GM18519 (cell line): Measurements from ENCODE around the gene HRH4.

ENCODE experiments used
- ATAC-seq: cut with Tn5 transposase; IDR thresholded peaks from one replicate; pipeline ENCODE4 v1.9.1; 2021; ENCODE audit warnings: mild to moderate bottlenecking, moderate library complexity; ENCODE audit not compliant: unreplicated experiment, low FRiP score

The HRH4 gene, protein sequence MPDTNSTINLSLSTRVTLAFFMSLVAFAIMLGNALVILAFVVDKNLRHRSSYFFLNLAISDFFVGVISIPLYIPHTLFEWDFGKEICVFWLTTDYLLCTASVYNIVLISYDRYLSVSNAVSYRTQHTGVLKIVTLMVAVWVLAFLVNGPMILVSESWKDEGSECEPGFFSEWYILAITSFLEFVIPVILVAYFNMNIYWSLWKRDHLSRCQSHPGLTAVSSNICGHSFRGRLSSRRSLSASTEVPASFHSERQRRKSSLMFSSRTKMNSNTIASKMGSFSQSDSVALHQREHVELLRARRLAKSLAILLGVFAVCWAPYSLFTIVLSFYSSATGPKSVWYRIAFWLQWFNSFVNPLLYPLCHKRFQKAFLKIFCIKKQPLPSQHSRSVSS

DNA sequence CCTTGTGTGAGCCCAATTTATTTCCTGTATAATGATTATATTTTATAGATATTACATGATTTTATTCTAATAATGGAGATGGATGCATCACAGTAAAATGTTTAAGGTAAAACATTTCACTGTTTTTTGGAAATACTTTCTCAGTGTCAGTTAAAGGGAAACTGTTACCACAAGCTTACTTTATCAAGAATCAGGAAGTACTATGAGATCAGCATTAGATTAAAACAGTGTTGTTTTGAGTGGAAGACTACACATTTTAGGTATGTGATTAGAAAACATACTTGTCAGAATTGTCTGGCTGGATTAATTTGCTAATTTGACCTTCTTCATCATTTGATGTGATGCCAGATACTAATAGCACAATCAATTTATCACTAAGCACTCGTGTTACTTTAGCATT lies at the start of gene HRH4:
HRH4 (plus strand) TSS at position 250 of the 400 bp plus-strand sequence; CDS start at position 342, 92 bp downstream.
- ATAC-seq: no peak

DNA sequence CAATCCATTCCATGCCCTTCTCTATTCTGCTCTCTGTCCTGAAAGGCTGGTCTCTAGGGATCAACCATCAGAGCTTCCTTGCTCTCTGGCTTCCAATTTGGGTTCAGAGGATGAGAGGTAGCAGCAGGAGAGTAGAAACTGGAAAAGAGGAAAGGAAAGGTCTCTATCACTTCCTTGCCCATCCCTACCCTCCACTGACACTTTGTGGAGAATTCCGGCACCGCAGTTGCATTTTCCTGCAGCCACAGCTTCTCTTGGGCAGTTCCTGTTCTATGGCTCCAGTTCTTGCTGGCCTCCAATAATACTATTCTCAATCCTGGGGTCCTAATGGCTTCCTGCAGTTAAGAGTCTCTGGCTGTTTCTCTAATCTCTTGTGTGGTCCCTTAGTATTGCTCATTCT lies 47.3 kb upstream of the HRH4 start:
- ATAC-seq: no peak

DNA sequence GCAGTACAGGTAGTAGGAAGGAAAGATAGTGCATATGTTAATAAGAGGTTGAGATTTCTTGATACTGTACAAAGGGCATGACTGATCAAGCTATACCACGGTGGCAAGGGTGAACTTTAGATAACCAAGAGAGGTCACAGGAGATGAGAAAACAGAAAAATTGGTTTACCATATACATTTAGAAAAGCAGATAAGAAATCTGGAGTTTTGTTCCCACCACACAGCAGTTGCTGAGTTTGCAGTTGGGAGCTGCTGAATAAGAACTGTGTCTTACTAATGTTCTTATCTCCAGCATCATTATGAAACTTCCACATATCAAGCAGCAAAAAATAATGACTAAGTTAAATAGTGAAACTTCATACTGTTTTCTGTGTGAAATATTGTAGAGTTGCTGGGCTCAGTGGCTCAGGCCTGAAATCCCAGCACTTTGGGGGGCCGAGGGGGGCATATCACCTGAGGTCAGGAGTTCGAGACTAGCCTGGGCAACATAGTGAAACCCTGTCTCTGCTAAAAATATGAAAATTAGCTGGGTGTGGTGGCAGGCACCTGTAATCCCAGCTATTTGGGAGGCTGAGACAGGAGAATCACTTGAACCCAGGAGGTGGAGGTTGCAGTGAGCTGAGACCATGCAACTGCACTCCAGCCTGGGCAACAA lies 46.0 kb upstream of the HRH4 start:
- peak; percentile 63 for ATAC-seq

DNA sequence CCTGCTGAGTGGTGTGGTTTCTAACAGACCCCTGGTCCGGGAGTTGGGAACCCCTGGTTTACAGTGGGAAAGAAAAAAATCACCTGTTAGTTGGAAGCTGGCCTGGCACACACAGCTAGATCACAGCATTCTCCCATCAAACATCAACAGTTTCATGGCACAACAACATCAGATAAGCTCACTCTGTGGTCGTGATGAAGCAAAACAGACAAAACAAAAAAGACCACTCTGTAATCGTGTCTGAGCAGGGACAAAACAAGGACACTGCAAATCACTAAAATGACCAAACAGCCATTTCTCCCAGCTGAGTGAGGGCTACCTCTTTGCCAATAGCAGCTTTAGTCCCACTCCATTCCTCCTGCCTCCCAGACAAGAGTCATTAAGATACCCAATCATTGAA lies 43.0 kb upstream of the HRH4 start:
- no peak for ATAC-seq

DNA sequence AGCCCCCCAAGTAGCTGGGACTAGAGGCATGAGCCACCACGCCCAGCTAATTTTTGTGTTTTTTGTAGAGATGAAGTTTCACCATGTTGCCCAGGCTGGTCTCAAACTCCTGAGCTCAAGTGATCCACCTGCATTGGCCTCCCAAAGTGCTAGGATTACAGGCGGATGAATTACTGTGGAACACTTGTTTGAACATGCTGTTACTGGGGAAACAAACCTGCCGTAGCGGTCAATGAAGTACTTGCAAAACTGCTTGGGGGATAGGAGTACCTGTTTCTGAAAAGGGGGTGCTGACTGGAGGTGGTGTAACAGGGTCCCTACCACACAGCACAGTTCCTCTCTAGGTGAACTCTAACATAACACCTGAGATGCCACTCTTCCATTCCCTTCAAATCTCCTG lies 39.9 kb upstream of the HRH4 start:
- no peak for ATAC-seq

DNA sequence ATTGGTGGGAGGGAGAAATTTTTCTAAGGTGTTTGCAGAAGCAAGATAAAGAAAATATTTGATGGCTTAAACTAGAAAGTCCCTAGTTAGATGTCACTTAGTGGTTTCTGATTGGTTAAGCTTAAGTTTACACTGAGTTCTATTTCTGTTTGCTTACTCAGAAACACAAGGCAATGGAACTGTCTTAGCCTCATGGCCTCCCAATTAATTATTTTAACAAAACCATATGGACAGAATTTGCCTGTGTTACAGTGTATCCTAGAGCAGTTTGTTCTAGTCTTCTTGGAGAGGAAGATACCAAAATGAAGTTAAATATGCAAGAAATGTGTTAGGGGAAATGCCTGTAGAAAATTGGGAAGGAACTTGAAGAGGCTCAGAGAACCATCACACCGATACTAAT lies 38.6 kb upstream of the HRH4 start:
- no peak for ATAC-seq

DNA sequence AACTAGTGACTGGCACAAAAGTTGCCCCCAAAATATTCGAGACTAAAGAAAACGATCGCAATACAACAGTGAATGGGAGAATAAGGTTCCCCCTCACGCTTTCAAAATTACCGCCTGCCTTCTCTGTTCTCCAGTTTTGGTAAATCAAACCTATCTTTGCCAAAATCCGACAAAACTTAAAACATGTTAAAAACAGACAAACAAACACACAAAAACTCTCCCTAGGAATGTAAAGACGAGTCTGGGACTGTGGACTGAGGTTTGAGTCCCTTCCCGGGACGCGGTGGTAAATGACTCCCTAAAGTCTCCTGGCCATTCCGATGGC lies 34.4 kb upstream of the HRH4 start:
- no peak for ATAC-seq

DNA sequence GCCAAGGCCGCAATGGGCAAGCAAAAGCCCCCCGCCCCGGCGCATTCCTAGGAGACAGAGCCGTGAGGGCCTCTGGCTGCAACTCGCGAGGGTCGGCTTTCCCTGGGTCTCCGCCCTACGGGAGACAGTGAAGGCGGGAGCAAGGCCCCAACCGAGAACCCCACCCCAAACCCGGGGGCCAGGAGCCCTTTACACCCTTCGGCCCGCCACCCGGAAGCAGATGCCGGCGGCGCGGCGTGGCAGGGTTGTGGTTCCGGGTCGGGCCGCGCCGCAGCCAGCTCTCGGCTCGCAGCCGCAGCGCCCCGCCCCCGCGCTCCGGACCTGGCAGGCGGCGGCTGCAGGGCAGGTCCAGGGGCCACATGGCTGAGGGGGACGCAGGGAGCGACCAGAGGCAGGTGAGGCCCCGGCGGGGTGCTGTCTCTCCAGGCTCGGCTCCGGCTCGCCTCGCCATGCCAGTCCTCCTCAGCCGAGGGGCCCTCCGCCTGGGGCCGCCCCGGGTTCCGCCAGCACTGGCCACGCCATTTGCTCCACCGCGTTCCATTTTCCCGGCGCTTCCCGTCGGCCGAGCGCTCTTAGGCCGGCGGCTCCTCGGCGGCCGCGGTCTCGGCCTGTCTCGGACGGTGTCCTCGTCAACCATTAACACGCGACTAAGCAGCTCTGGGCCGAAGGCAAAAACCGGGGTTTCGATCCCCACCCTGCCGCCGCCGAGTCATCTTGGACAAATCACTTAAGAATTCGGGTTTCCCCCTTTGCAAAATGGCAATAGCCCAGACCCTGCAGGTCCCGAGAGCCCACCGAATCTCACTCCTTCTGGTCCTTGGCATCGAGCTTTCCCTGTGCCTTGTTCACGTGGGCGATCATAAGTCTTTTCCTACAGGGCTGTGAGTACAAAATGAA lies 33.8 kb upstream of the HRH4 start, which contains the start of gene IMPACT:
IMPACT (plus strand) TSS at position 273 of the 897 bp plus-strand sequence; CDS start at position 360, 87 bp downstream.
- peak; percentile 72 for ATAC-seq

DNA sequence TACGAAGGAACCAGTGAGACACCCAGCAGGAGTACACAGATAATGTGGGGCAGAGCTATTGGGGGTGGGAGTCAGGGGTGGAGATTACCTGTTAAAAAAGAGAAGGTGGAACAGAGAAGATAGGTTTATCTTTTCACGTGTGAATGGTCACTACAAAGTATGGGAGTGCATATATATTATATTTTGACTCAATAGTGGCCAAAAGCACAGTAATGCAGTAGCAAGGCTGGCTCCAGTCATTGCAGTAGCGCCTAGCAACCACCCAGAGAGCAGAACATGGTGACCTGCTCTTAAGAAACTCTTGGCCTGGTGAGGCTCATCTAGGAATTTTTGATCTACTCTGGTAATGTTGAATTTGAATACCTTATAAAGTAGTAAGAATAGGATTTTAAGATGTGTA lies 33.0 kb upstream of the HRH4 start:
- no peak for ATAC-seq

DNA sequence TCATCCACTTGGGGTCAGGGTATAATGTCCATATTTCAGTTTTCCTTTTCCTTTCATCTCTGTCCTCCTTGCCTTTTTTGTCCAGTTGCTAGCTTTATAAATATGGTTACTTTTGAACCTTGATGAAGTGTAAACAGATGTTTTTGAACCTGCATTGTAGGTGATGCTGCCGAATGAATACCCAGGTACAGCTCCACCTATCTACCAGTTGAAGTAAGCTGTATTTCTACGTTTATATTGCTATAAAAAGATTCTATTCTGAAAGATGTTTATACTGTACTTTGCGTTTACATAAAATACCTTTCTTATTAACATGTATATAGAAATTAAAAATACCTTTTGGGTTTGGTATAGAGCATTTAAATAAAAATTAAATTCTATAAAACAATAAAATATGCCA lies 31.7 kb upstream of the HRH4 start:
- no peak for ATAC-seq

DNA sequence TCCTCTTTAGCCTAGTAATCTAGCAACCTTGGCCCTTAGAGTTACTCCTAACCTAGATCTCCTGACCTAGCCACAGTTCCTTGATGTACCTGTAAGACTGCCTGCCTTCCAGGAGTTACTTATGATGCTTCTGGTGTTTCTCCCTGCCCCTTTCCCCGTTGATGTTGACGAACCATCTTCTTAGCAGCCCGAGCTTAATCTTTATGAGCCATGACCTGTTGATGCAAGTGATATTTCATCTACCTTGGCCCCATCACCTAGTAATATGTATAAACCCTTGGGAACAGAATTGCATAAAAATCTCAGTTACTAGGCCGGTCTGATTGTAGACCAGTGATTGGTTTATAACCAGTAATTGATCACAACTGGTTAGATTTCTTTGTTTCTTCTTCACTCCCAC lies 31.2 kb upstream of the HRH4 start:
- ATAC-seq: no peak

DNA sequence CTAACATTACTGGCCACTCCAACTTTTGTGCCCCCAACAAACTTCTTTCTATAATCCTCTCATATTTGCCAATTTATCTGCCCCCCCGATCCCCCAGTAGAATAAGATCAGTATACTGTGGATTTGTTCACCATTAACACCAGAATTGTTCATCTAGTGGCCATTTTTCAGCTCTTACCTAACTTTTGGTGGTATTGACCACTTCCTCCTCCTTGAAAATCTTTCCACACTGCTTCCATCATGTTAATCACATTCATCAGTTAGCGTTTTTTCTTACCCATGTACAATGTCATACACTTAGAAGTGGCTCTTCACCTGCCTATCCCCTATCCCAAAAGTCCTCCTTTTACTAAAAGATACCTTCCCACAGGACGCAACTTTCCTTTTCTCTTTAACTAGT lies 27.8 kb upstream of the HRH4 start:
- ATAC-seq: no peak

DNA sequence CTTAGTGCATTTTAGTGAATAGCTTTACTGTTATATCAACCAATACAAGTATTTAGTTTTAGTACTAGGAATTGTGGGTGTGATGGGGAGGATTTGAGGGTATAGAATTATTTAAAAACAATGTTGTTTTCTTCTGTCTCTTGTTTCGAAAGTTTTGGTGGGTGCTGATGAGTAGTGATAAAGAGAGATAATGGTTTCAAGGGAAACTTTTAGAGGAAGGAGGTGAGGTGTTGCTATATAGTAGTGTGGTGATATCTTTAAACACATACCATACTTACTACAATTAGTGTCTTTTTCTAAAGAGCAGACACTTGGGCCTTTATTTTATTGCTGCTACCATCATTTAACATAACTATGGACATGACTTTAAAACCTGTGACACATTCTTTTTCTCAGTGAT lies 23.5 kb upstream of the HRH4 start:
- ATAC-seq: no peak

DNA sequence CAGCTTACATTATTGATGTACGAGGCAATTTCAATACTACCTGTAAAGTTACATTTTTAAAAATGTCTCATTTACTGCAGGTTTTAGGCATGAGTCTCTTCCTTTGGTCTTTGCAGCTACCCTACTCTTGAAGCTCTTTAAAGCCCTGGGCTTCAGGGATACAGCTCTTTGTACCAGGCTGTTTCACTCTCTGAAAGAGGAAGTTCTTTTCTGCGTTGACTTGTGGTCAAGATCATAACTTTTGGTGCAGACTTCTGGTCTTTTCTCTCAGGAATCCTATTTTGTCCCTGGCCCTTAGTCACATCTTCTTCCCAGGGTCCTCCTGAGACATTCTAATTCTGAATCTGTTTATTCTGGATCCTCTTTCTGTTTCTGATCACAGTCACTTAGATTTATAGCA lies 16.6 kb upstream of the HRH4 start:
- ATAC-seq: peak; percentile 50

DNA sequence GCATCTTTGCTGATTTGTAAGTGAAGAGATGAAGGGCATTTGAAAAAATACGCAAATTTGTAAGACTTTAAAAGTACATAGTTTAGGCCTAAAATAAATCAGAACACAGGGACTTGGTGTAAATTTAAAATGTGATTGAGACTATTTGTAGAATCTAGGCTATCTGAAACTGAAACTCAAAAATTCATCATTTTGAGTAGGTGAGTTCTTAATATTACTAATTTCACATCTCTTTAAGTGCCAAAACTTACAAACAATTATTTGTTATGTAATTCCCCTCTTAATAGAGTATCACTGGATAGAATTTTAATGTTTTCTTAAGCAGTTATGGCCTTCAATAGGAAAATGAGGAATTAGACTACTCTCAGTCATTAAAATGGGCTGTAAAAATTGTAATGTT lies 14.0 kb upstream of the HRH4 start:
- ATAC-seq: peak; percentile 64

DNA sequence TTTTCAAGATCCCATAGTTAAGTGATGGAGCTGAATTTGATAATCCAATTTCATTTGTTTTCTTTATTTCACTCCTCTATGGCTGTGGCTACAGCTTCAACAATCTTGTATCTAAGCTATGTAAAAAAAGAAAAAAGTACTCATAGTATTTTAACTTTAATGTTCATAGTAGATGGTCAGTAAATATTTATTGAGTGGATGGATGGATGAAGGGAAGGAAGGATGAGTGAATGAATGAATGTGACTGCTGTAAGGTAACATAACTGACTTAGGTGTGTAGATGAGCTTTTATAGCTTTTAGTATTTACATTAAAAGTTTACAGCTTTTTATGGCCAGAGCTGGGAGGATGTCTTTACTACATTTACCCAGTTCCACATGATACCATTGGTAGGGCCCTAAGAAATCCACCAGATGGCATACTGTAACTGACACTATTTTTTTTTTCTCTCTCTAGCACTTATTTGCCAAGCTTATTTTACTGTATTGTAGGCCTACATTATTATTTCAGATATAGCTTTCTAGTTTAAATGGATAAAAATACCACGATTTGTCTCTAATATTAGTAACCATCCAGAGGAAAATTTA lies 13.4 kb upstream of the HRH4 start:
- no peak for ATAC-seq

DNA sequence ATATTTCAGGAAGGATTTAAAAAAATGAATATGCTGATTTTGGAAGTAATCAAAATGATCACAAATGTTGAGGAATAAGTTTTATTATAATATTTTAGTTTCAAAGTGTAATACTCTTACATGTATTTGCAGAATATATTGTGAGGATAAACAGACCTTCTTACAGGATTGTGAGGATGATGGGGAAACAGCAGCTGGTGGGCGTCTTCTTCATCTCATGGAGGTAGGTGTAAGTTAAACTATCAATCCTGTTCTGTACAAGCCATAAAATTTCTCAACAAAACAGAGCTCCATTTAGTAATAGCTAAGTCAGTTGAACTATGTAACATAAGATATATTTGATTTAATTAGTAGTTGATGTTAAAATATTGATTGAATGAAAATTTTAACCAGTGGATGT lies 12.5 kb upstream of the HRH4 start:
- ATAC-seq: no peak

DNA sequence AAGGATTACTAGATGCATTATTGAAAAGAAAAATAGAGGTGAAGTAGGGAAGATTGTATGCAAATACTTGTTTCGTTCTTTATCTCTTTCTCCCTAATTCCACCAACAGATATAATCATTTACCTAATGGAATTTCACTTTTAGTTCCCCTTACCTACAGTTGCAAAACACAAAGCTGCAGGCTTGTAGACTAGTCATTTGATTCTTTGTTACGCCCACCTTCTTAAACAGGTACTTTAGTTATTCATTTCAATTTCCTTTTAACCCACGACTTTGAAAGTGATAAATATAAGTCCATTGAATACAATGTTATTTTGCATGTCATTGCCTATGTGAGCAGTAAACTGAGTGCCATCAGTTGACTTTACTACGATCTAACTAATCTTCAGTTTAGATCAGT lies 3.9 kb upstream of the HRH4 start:
- ATAC-seq: no peak

DNA sequence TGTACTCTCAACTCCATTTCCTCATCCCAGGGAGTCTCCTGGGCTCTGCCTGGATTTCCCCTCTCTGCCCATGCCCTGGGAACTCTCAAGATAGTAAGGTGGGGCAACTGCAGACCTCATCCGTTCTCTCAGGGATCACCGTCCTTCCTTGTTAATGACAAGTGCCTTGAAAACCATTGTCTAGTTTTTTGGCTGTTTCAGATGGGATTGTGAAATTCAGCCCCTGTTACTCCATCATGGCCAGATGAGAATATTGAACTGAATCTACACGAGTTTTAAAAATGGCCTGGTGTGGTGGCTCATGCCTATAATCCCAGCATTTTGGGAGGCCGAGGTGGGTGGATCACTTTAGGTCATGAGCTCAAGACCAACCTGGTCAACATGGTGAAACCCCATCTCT lies 665 bp upstream of the HRH4 start:
- no peak for ATAC-seq

DNA sequence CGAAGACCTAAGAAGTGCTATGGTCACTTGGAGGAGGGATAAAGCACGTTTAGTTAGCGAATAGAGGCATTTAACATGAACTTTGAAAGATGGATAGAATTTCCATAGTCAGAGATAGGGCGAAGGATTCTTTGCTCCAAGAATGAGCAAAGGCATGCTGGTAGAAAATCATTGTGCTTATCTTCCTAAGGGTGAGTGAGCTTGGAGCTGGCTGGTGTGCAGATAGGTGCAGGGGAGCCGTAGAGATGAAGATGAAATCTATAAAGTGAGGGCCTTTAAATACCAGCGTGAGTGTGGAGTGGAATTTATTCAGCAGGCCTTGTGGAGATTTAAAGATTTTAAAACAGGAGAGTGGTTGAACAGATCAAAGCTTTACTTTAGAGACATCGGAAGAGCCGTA lies 1.6 kb downstream of the HRH4 start:
- ATAC-seq: no peak
